ENCODE data around the gene FBXO2.
"Not testable (repeated sequence)": the region's sequence is repeated elsewhere in the genome, so short reads cannot be mapped to it uniquely, and the experiment has no call there.

FBXO2 gene

DNA sequence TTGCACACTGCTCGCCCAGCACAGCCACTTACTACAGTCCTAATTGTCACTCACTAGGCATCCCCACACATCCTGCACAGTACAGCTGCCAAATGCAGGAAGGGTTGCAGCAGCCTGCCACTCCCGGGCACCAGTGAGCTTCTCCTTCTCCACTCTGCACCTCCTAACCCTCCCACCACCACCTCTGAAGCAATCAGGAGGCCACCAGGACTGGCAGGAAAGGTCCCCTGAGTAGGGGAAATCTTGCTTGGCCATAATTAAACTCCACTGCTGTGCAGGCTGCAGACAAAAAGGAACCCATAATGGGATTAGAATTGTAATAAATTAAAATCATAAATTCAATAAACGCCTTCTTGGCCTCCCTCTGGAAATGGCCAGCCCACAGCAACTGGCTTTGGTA lies 31.8 kb downstream of the FBXO2 start:
- DNase-seq, result no peak

DNA sequence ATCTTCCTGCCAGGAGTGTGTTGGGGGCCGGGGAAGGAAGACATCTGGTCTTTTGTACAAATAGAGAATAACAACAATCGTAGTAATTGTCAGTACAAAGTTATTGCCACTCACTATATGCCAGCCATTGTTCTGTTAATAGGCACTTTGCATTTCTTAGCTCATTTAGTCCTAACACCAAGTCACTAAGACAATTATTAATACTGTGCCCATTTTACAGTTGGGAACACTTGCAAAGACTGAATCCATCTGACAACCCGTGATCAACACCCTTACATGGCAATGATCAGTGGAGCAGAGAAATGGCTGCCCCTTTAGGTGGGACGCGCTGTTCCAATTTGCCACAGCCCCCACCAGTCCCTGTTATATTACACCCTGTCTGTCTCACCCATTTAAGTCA lies 33.3 kb downstream of the FBXO2 start:
- DNase-seq, result no peak

DNA sequence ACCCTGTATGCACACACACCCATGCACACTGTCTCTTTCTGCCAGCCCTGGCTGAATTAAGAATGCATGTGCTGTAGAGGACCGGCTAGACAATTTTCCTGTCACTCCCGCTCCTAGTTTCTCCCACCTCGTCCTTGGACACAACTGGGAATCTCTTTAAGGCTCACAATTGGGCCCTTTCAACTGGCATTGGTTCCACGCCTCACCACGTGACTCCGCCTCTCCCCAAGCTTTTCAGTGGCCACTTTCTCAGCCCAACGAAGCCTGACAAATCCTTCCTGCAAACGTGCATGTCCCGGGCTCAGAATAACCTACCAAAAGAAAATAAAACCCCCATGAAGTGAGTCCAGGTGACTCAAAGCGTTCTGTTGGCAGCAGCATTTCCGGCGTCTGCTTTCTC lies 33.8 kb downstream of the FBXO2 start:
- DNase-seq, result no peak

DNA sequence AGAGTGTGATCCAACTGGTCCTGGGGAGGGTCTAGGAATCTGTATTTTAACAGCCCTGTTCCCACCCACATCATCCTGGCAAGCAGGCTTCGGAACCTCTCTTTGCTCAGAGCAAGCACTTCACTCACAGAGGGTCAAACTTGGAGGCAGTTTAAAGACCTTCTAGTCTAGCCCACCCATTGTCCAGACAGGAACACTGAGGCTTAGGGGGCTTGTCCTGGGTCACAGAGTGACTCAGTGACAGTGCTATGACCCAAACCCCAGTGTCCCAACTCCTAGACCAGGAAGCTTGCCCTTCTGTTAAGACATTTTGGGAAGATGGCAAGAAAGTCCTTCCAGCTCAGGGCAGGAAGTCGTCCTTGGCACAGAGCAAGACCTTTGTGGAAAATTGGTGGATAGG lies 36.5 kb downstream of the FBXO2 start:
- no peak for DNase-seq

DNA sequence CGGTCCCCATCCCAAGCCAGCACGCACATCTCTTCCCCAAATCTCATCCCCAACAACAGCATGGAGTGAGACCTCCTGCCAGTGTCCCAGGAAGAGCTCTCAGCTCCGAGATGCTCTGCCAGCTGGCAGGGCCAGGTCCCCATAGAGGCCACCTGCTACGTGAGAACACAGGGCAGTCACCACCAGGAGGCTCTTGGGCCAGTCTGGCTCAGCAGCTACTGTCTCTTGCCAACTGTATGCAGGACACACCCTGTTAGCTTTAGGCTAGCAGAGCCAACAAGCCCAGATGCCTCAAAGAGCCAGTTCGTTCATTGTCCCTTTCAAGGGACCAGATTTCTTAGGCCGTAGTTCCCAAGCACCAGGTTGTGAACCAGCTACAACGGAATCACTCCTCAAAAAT lies 36.9 kb downstream of the FBXO2 start:
- DNase-seq, result no peak

DNA sequence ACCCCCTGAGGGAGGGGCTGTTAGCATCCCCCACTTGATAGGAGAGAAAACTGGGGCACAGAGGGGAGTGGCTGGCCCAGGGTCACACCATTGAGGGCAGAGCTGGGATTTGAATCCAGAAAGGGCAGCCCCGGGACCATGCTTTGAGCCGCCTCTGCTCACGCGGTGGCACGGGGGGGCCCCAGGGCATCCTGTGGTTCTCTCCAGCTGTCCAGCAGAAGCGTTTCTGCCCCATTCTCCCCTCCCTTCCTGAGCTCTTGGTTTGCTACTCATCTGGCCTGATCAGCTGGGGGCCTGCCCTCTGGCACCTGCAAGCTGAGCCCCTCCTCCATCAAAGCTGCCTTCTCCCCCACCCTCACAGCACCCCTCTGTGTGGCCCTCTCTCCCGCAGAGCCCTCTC lies 37.5 kb downstream of the FBXO2 start:
- DNase-seq, result no peak

DNA sequence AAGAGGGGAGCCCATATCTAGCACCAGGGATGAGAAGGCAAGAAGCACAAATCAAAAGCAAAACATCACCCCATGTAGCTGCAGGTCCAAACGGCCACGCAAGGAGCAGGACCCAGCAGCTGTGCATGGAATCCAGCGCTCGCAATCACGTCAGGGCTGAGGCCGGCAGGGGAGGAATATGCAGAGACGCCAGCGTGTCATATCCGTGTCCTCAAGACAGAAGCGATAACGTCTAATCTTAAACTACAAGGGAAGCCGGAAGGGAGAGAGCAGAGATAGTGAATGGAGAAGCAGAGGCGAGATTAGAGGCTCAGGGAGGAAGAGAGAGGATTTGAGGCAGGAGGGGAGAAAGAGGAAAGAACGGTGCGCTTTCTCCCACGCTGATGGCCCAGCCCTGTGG lies 39.1 kb downstream of the FBXO2 start:
- DNase-seq, result no peak

DNA sequence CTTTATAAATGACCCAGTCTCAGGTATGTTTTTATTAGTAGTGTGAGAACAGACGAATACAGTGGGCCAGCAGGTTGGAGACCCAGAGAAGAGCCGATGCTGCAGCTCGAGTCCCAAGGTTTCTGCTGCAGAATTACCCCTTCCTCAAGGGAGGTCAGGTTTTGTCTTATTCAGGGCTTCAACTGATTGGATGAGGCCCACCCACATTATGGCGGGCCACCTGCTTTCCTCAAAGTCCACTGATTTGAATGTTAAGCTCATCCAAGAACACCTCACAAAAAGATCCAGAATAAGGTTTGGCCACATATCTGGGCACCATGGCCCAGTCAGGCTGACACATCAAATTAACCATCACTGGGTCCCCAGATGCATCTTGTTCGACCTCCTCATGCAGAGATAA lies 40.9 kb downstream of the FBXO2 start:
- no peak for DNase-seq

DNA sequence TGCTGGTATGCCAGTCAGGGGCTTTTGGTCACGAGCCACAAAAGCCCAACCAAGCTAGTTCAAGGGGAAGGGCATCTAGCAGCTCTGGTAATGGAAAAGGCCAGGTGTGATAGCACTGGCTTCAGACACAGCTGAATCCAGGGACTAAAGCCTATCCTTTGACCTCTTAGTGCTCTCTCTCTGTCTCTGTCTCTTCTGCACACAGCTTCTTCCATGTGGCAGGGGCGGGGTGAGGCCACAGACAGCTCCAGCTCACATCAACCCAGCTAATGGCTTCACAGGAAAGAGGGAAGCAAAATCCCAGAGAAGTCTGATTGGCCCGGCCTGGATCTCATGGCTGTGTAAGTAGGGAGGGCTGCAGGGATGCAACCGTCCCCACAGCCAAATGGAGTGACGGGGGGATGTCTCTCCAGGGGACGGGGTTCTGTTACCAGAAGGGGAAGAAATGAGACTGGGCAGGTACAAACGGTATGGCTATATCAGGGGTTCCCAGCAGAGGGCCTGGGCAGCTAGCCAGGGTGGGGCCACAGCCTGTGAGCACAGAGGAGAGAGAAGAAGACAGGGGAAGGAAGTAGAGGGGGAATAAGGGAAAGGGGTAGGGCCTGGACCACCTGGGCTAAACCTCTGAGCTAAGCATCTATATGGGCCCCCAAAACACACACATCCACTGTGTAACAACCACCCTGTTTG lies 42.4 kb downstream of the FBXO2 start:
- DNase-seq, result no peak

DNA sequence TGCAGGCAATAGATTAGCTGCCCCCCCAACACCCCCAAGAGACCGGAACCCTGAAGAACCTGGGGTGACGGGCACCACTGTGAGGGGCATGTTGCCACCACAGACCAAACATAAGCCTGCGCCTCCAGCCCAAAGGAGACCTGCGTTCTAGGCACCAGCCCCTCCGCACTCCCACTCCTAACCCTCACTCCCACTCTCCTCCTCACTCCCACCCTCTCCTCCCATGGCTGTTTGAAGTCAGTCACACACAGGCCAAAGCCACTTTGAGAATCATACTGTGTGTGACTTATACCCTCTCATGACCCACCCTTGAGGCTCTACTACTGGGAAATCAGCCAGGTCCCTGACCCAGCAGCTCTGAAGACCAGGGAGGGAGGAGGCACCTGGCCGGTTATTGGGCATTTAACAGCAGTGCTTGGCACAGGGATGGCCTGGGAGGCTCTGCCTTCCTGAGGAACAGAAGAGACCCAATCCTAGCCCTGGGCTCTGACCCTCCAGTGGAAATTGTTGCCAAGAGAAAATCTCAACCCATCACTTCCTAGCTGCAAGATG lies 43.5 kb downstream of the FBXO2 start:
- DNase-seq, result no peak

DNA sequence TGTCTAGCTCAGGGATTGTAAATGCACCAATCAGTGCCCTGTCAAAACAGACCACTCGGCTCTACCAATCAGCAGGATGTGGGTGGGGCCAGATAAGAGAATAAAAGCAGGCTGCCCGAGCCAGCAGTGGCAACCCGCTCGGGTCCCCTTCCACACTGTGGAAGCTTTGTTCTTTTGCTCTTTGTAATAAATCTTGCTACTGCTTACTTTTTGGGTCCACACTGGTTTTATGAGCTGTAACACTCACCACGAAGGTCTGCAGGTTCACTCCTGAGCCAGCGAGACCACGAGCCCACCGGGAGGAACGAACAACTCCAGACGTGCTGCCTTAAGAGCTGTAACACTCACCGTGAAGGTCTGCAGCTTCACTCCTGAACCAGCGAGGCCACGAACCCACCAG lies 44.9 kb downstream of the FBXO2 start:
- DNase-seq, result not testable (repeated sequence)

DNA sequence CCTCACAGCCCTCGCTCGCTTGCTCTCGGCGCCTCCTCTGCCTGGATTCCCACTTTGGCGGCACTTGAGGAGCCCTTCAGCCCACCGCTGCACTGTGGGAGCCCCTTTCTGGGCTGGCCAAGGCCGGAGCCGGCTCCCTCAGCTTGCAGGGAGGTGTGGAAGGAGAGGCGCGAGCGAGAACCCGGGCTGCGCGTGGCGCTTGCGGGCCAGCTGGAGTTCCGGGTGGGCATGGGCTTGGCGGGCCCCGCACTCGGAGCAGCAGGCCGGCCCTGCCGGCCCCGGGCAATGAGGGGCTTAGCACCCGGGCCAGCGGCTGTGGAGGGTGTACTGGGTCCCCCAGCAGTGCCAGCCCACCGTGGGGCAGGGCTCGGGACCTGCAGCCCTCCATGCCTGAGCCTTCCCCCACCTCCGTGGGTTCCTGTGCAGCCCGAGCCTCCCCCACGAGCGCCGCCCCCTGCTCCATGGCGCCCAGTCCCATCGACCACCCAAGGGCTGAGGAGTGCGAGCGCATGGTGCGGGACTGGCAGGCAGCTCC lies 45.6 kb downstream of the FBXO2 start:
- not testable (repeated sequence) for DNase-seq

DNA sequence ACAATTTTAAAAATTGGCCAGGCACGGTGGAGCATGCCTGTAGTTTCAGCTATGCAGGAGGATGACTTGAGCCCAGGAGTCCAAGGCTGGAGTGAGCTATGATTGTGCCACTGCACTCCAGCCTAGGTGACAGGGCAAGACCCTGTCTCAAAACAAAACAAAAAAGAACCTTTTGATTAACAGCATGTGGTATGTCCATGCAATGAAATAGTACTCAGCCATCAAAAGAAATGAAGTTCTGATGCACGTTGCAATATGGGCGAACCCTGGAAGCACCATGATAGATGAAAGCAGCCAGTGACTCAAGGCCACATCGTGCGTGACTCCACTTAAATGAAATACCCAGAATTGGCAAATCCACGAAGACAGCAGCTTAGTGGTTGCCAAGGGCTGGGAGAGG lies 47.5 kb downstream of the FBXO2 start:
- no peak for DNase-seq

DNA sequence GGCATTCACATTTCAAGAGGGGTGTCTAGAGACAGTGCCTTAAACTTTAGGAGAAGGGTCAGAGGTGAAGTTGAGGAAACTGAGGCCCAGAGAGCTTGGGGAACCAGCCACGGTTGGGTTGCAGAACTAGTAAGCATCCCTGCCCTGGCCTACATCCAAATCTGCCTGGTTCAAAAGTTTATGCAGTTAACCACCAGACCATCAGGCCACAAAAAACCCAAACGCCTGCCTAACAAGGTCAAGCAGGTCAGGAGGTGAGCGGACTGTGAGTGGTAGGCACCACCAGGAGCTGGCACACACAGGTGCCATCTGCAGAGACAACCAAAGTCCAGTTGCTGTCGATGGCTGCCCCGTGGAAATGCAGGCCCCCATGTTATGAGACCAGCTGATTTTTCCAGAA lies 51.2 kb downstream of the FBXO2 start:
- no peak for DNase-seq

DNA sequence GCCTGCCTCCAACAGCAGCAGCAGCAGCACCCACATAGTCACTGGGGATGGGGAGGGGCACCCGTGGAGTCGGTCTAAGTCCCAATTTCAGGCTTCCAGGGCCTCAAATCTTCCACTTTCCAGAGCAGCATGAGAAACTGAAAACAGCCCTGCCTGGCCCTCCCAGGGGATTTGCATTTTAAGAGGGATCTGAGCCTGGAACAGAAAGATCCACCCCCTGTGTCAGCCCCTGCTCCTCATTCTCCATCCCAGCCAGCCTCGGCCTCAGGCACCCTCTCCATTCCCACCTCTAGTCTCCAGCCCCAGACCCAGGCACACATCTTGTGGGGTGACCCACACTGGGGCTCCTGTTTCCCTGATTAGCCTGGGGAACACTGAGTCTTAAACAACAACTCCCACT lies 51.8 kb downstream of the FBXO2 start:
- no peak for DNase-seq

DNA sequence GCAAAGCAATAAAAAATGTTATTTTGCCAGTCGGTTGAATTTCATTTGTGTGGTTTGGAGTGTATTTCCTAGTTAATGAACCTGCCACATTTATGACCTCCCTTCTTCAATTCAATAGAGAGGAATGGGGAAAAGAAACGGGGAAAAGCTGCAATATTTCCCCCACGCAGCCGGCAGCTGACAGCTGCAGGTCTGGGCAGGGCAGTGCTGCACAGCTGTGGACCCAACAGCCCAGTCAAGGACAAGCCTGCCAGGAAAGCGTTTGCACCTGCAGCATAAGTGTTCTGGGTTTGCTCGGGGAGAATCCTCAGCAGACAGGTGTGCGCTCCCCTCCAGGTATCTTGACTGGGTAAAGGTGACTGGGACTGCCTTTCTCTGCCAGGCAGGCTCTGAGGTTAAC lies 53.4 kb downstream of the FBXO2 start:
- DNase-seq, result no peak

DNA sequence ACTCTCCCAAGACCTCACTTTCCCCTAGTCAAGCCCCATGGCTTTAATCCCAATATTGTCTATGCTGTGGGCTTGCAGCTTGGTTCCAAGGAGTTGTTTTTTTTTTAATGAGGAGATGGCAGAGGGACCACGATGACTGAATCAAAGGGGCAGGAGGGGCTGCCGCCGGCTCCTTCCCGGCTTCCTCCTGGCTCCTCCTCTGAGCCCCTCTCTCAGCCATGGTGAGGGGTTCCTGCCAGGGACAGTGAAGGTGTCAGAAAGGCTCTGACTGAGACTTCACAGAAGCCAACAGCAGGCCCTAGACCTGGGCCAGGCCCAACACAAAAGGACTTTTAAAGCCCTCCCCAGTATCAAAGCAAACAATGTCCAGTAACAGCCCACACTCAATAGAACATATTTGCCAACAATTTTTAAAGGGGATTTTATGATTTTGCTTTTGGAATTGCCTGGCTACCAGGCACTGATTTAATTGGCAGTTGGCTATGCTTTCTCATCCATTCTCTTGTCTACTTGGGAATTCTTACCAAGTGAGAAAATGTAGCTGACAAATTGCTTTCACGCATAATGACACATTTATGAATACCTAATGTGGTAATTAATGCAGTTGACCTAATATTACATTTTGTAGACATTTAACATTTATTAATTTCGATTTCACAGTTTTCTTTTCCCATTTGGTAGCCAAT lies 54.2 kb downstream of the FBXO2 start:
- DNase-seq, result no peak

DNA sequence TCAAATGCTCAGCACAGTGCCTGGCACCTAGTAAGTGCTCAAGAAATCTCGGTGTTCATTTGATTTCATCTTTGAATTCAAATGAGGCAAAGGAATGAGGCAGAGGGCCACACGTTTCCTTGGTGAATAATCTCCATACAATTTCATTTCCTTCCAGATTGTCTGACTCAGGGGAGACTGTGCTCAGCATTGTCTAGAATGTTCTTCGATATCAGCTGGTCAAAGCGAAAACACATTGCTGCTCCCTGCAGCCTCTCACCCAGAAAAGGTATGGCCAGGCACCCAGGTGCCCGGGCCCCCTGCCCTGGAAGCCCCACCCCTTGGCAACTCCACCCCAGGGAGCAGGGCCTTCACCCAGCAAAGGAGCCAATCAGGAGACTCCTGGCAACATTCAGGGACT lies 55.8 kb downstream of the FBXO2 start:
- DNase-seq, result no peak
